SK-N-SH (cell line): ENCODE measurements around the gene ARL6IP5. TPM values are rescaled to one million over a fixed set of nuclear protein-coding genes. Genes with fewer than 3 reads are reported as not detected.

Experiments
- CTCF ChIA-PET: fragments of 300-600, 350-600 bp; formaldehyde crosslinking; extraction: SDS; loops from one replicate; lab custom pipeline; 2021; lab: Yijun Ruan, JAX
- POLR2A ChIA-PET: fragments of 350-600 bp; sonication (Branson Sonifier 250); formaldehyde crosslinking; extraction: SDS; loops from one replicate; lab custom pipeline; 2020; ENCODE audit warnings: antibody characterized with exemption, inconsistent platforms; lab: Yijun Ruan, JAX
- DNase-seq: peaks from one replicate; pipeline ENCODE4 v3.0.0; 2012
- H2AFZ ChIP-seq: fragments of 200-600 bp; sonication (generic); 2 replicates; pipeline ENCODE4 v1.8.1; 2016; ENCODE audit warnings: antibody characterized with exemption, mild to moderate bottlenecking, low read depth
- H3F3A ChIP-seq: fragments of 200-600 bp; sonication (generic); replicated peaks from 2 replicates; pipeline ENCODE3; 2016; ENCODE audit warnings: antibody characterized with exemption, mild to moderate bottlenecking; ENCODE audit not compliant: insufficient read depth
- H3K27ac ChIP-seq, 2 experiments: fragments of 200-500 bp in 1 of 2; fragments of 200-600 bp in 1 of 2; sonication (Bioruptor generic) in 1 of 2; sonication (generic), shearing (Covaris generic) in 1 of 2; 2 replicates each; pipeline versions ENCODE4 v1.5.1 to v1.6.1; 2014 to 2016; ENCODE audit warnings: low read depth in 2 of 2, inconsistent platforms in 1 of 2, low read length in 1 of 2, mild to moderate bottlenecking in 1 of 2, mixed read lengths in 1 of 2
- H3K27me3 ChIP-seq: fragments of 200-600 bp; sonication (generic), shearing (Covaris generic); 2 replicates; pipeline ENCODE4 v1.6.1; 2016; ENCODE audit warnings: mixed run types; ENCODE audit not compliant: insufficient read depth
- H3K36me3 ChIP-seq, 2 experiments: fragments of 200-500 bp in 1 of 2; fragments of 200-600 bp in 1 of 2; sonication (Bioruptor generic) in 1 of 2; sonication (generic) in 1 of 2; replicated peaks in 1 of 2; 2 replicates each; pipeline versions ENCODE3 to v1.5.1; 2014 to 2016; ENCODE audit warnings: low read length in 1 of 2, mild to moderate bottlenecking in 1 of 2; ENCODE audit not compliant: insufficient read depth in 2 of 2, control insufficient read depth in 1 of 2
- H3K4me1 ChIP-seq, 2 experiments: fragments of 200-500 bp in 1 of 2; fragments of 200-600 bp in 1 of 2; sonication (Bioruptor generic) in 1 of 2; sonication (generic), shearing (Covaris generic) in 1 of 2; 2 replicates each; pipeline versions ENCODE4 v1.5.1 to v1.6.1; 2014 to 2016; ENCODE audit warnings: low read depth in 1 of 2, low read length in 1 of 2, mixed run types in 1 of 2; ENCODE audit not compliant: insufficient read depth in 2 of 2, control insufficient read depth in 1 of 2
- H3K4me2 ChIP-seq: fragments of 200-600 bp; sonication (generic), shearing (Covaris generic); 2 replicates; pipeline ENCODE4 v1.6.1; 2017; ENCODE audit warnings: mixed run types
- H3K4me3 ChIP-seq, 2 experiments: fragments of 200-500 bp in 1 of 2; fragments of 200-600 bp in 1 of 2; sonication (Bioruptor generic) in 1 of 2; sonication (generic), shearing (Covaris generic) in 1 of 2; 2 replicates each; pipeline versions ENCODE4 v1.5.1 to v1.8.1; 2014 to 2016; ENCODE audit warnings: low read depth in 2 of 2, inconsistent platforms in 1 of 2, low read length in 1 of 2, mild to moderate bottlenecking in 1 of 2, mixed read lengths in 1 of 2, moderate library complexity in 1 of 2
- H3K79me2 ChIP-seq: fragments of 200-600 bp; sonication (generic); 2 replicates; pipeline ENCODE4 v1.8.1; 2017; ENCODE audit warnings: mild to moderate bottlenecking; ENCODE audit not compliant: insufficient read depth
- H3K9ac ChIP-seq: fragments of 200-600 bp; sonication (generic); 2 replicates; pipeline ENCODE4 v1.6.1; 2017; ENCODE audit warnings: mixed run types
- H3K9me2 ChIP-seq: fragments of 200-600 bp; sonication (generic); 2 replicates; pipeline ENCODE4 v1.6.1; 2017; ENCODE audit warnings: mixed run types
- H3K9me3 ChIP-seq: fragments of 200-600 bp; sonication (generic); 2 replicates; pipeline ENCODE4 v1.6.1; 2017; ENCODE audit warnings: mixed run types, mild to moderate bottlenecking, moderate library complexity
- H4K20me1 ChIP-seq: fragments of 200-600 bp; sonication (generic); 2 replicates; pipeline ENCODE4 v1.6.1; 2017; ENCODE audit warnings: mild to moderate bottlenecking, mixed run types; ENCODE audit not compliant: insufficient read depth
- ELF1 ChIP-seq: IDR thresholded peaks from 2 replicates; pipeline ENCODE4 v1.4.0; 2012
- EZH2phosphoT487 ChIP-seq: fragments of 200-600 bp; sonication (generic); IDR thresholded peaks from 2 replicates; pipeline ENCODE4 v1.6.1; 2017; ENCODE audit warnings: low read depth, mixed run types, mild to moderate bottlenecking, antibody characterized with exemption, moderate library complexity, borderline replicate concordance
- FOSL2 ChIP-seq: IDR thresholded peaks from 2 replicates; pipeline ENCODE4 v1.4.0; 2012; ENCODE audit warnings: low read depth, mild to moderate bottlenecking, moderate library complexity, borderline replicate concordance
- GABPA ChIP-seq: IDR thresholded peaks from 2 replicates; pipeline ENCODE4 v1.4.0; 2012; ENCODE audit warnings: low read depth, mild to moderate bottlenecking
- GATA2 ChIP-seq: sonication (generic); formaldehyde crosslinking; IDR thresholded peaks from 2 replicates; pipeline ENCODE4 v1.5.0; 2020; ENCODE audit warnings: mild to moderate bottlenecking, missing genetic modification reagents
- JUND ChIP-seq: IDR thresholded peaks from 2 replicates; pipeline ENCODE4 v1.4.0; 2012
- MAX ChIP-seq: IDR thresholded peaks from 2 replicates; pipeline ENCODE4 v1.4.0; 2012; ENCODE audit warnings: low read depth
- NFIC ChIP-seq: IDR thresholded peaks from 2 replicates; pipeline ENCODE4 v1.4.0; 2012; ENCODE audit warnings: borderline replicate concordance
- POLR2AphosphoS5 ChIP-seq: IDR thresholded peaks from 2 replicates; pipeline ENCODE4 v1.6.1; 2012; ENCODE audit warnings: low read depth, low read length
- REST ChIP-seq: IDR thresholded peaks from 2 replicates; pipeline ENCODE4 v1.6.1; 2012; ENCODE audit warnings: mild to moderate bottlenecking, low read depth, low read length, moderate library complexity
- RFX5 ChIP-seq: IDR thresholded peaks from 2 replicates; pipeline ENCODE4 v1.6.1; 2012; ENCODE audit warnings: mild to moderate bottlenecking, improper control_type of control experiment, low read length
- SIN3A ChIP-seq: IDR thresholded peaks from 2 replicates; pipeline ENCODE4 v1.6.1; 2012; ENCODE audit warnings: low read depth, mild to moderate bottlenecking, low read length, moderate library complexity, borderline replicate concordance
- TCF12 ChIP-seq: IDR thresholded peaks from 2 replicates; pipeline ENCODE4 v1.4.0; 2012
- TEAD4 ChIP-seq: IDR thresholded peaks from 2 replicates; pipeline ENCODE4 v1.4.0; 2012; ENCODE audit warnings: mild to moderate bottlenecking, borderline replicate concordance; ENCODE audit not compliant: insufficient read depth
- USF1 ChIP-seq: IDR thresholded peaks from 2 replicates; pipeline ENCODE4 v1.4.0; 2012; ENCODE audit warnings: low read depth, borderline replicate concordance
- USF2 ChIP-seq: fragments of 150-350 bp; IDR thresholded peaks from 2 replicates; pipeline ENCODE4 v1.6.1; 2017; ENCODE audit warnings: antibody characterized with exemption, low read length, low read depth, borderline replicate concordance
- YY1 ChIP-seq: IDR thresholded peaks from 2 replicates; pipeline ENCODE4 v1.4.0; 2012; ENCODE audit warnings: low read depth, mild to moderate bottlenecking
- WGBS: methylation state at CpG from one replicate; pipeline ENCODE4 v1.1.6; 2017; ENCODE audit warnings: low lambda C conversion rate; 5-methylcytosine and 5-hydroxymethylcytosine counted together
- polyA plus RNA-seq, 3 experiments: library from polyadenylated mRNA; depleted of rRNA; stranded (reverse); fragments of >200 nt; gene quantifications; 2 replicates each; pipeline ENCODE4 v1.2.3, GENCODE V29; 2012

The ARL6IP5 gene
- polyA plus RNA-seq, 1 of the 3 experiments (the other 2 are of a cell fraction), result 64.6 TPM

- H3K27me3 ChIP-seq, result no peaks in the 10 kb centered on the region
- peaks cover 24% of the 10 kb centered on the region for H3F3A ChIP-seq
- H3K4me2 ChIP-seq, result no peak overlapping the region
- CTCF ChIA-PET, result interaction anchor here (0.8 to 1.8 kb wide), 2 partner anchors 17 to 215 kb away, joined by 3 to 4 read pairs; no protein-coding TSS in a partner anchor
- H3K4me1 ChIP-seq, result peaks cover 4 to 33% of the 10 kb centered on the region in 2 experiments
- peaks cover 92% of the 10 kb centered on the region for H3K79me2 ChIP-seq
- H3K4me3 ChIP-seq, result no peak overlapping the region
- peaks cover 0 to 35% of the 10 kb centered on the region in 2 experiments for H3K36me3 ChIP-seq
- H2AFZ ChIP-seq, result no peak overlapping the region
- TF ChIP-seq NFIC (no peak), EZH2phosphoT487 (no peak)
- H4K20me1 ChIP-seq, result peaks cover 52% of the 10 kb centered on the region
- no peaks in the 10 kb centered on the region for H3K9me2 ChIP-seq
- DNase-seq, result no peak
- no peaks in the 10 kb centered on the region for H3K9me3 ChIP-seq
- WGBS, result 89% methylated on average over 4 of the region's 4 CpGs
- H3K27ac ChIP-seq, result no peak overlapping the region
- H3K9ac ChIP-seq, result no peak overlapping the region
- POLR2A ChIA-PET, result no interaction called here
Observed at GRCh38 chr3:69092030-69092516, 7.3 kb downstream of the ARL6IP5 start.

GRCh38 chr3:69094467-69095205 is 9.9 kb downstream of the ARL6IP5 start:
- peaks cover 24% of the 10 kb centered on the region for H3F3A ChIP-seq

More at GRCh38 chr3:69094467-69095205, 9.9 kb downstream of the ARL6IP5 start:
- ChIA-PET POLR2A (no interaction called here), CTCF (interaction anchor here (2.4 kb wide), 1 partner anchor 26 kb away, joined by 8 read pairs; no protein-coding TSS in a partner anchor)
- Histone ChIP-seq H2AFZ (no peak overlapping the region), H4K20me1 (peaks cover 54% of the 10 kb centered on the region), H3K27ac (peak overlapping the region in 1 of 2 experiments; percentile 75; a peak in 2 of 4 replicates), H3K27me3 (no peaks in the 10 kb centered on the region), H3K9ac (no peak overlapping the region), H3K4me1 (peaks cover 0 to 17% of the 10 kb centered on the region in 2 experiments; a peak in 3 of 4 replicates), H3K9me3 (no peaks in the 10 kb centered on the region), H3K9me2 (no peaks in the 10 kb centered on the region), H3K4me3 (no peak overlapping the region; a peak in 1 of 4 replicates), H3K36me3 (peaks cover 0 to 28% of the 10 kb centered on the region in 2 experiments), H3K4me2 (peak overlapping the region; percentile 57)
- WGBS, result 48% methylated on average over 8 of the region's 8 CpGs
- no peak for DNase-seq
- TF ChIP-seq TEAD4, result no peak
- TF ChIP-seq GATA2 (CRISPR knock-in tag), result no peak
- TF ChIP-seq REST, result no peak
- TF ChIP-seq FOSL2, result peak; percentile 42; the same call in 1 of the 2 replicates
- no peak for TF ChIP-seq YY1
- no peak for TF ChIP-seq MAX
- no peak for TF ChIP-seq EZH2phosphoT487
- TF ChIP-seq ELF1, result no peak
- TF ChIP-seq SIN3A, result no peak
- TF ChIP-seq USF1, result no peak
- no peak for TF ChIP-seq USF2
- TF ChIP-seq POLR2AphosphoS5, result no peak
- no peak for TF ChIP-seq NFIC
- peak; percentile 6; the same call in 1 of the 2 replicates for TF ChIP-seq TCF12
- TF ChIP-seq JUND, result no peak
- TF ChIP-seq GABPA, result no peak
- no peak for TF ChIP-seq RFX5
- TF ChIP-seq, all 33 proteins: peak for 2
- H3K79me2 ChIP-seq, result peaks cover 89% of the 10 kb centered on the region
